Cardiac fibroblast (primary cell): ENCODE measurements around the gene CPZ.

Source experiments
- DNase-seq, 2 donors: peaks; one replicate each; pipeline versions ENCODE4 v3.0.0 to v3.0.0-alpha.2; 2010; ENCODE audit warnings: low read depth in 2 of 2
- H3K4me3 ChIP-seq, 2 donors: replicated peaks in 1 of 2; 1 replicate in 1 of 2; 2 replicates in 1 of 2; pipeline ENCODE4 v1.5.1; 2011; ENCODE audit warnings: low read depth in 2 of 2, low read length in 2 of 2, mild to moderate bottlenecking in 2 of 2, moderate library complexity in 1 of 2
- CTCF ChIP-seq: IDR thresholded peaks from one replicate; pipeline ENCODE4 v1.5.1; 2011; ENCODE audit warnings: low read depth, mild to moderate bottlenecking, low read length, inconsistent platforms

Gene CPZ

GRCh38 chr4:8665406-8666360 lies 73.1 kb downstream of the CPZ start:
- TF ChIP-seq CTCF = no peak
- no peak for DNase-seq
- H3K4me3 ChIP-seq = no peak overlapping the region

GRCh38 chr4:8666581-8666980 lies 74.0 kb downstream of the CPZ start:
- DNase-seq = no peak
- H3K4me3 ChIP-seq = no peak overlapping the region
- TF ChIP-seq CTCF = no peak
